ENCODE data around the gene NUP93. TPM values are rescaled to one million over a fixed set of nuclear protein-coding genes. Genes with fewer than 3 reads are reported as not detected.

The NUP93 gene
- total RNA-seq, 1 donor from 2014 or later, result 60.2 TPM

DNA sequence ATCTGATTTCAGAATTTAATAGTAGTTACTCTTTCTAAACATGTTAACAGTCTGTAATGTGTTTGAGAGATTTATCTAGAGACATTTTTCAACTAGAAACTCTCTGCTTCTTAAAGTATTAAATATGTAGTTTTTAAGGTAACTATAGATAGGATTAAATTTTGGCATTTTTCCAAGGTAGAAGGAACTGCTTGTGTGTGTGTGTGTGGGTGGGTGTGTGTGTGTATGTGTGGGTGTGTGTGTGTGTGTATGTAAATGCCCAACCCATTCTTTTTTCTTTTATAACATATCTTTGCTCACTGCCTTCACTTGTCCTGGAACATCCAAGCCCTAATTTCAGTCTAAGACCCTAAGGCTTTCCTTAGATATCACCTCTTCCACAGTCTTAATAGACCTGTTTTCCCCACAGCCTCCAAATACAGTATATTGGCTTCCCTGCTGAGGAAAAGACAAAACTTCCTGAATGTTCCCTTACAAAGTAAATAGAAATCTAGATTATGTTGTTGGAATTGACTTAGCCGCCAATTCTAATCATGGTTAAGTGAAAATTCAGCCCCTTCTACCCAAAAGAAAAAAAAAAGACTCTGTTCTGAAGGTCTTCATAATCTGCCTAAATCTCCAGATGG lies 33.5 kb downstream of the NUP93 start:
- no peak for DNase-seq (ENCODE audit: low read depth)
- Histone ChIP-seq H3K36me3 (ENCODE audit: control insufficient read depth, insufficient read depth, low read length) (no peaks in the 10 kb centered on the region), H3K27me3 (ENCODE audit: control insufficient read depth, insufficient read depth, low read length) (no peaks in the 10 kb centered on the region), H3K4me3 (ENCODE audit: low read depth, low read length) (no peak overlapping the region)
- TF ChIP-seq, protein P1, sequence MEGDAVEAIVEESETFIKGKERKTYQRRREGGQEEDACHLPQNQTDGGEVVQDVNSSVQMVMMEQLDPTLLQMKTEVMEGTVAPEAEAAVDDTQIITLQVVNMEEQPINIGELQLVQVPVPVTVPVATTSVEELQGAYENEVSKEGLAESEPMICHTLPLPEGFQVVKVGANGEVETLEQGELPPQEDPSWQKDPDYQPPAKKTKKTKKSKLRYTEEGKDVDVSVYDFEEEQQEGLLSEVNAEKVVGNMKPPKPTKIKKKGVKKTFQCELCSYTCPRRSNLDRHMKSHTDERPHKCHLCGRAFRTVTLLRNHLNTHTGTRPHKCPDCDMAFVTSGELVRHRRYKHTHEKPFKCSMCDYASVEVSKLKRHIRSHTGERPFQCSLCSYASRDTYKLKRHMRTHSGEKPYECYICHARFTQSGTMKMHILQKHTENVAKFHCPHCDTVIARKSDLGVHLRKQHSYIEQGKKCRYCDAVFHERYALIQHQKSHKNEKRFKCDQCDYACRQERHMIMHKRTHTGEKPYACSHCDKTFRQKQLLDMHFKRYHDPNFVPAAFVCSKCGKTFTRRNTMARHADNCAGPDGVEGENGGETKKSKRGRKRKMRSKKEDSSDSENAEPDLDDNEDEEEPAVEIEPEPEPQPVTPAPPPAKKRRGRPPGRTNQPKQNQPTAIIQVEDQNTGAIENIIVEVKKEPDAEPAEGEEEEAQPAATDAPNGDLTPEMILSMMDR (IDR thresholded peaks at IDR 0.05; ENCODE audit: insufficient read depth, low read length, poor library complexity, severe bottlenecking), result no peak

DNA sequence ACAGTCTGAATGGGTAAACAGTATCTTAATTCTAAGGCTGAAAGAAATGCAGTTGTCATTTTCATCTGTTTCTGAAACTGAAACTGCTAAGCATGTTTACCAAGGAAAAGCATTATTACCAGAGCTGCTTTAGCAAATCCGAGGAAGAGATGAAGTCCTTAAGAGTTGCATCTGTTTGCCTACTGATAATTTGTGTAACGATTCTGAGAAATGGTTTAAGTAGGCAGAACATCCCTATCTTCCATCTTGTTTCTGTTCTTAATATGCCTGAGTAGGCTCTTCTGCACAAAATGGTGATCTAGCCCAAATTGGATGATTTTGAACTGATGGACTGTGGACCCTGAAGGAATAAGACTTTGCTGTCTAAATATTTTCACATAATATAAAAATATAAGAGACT lies 34.9 kb downstream of the NUP93 start:
- TF ChIP-seq, protein P1 (IDR thresholded peaks at IDR 0.05; ENCODE audit: insufficient read depth, low read length, poor library complexity, severe bottlenecking), result no peak
- no peak for DNase-seq (ENCODE audit: low read depth)
- Histone ChIP-seq H3K27me3 (ENCODE audit: control insufficient read depth, insufficient read depth, low read length) (no peaks in the 10 kb centered on the region), H3K4me3 (ENCODE audit: low read depth, low read length) (no peak overlapping the region), H3K36me3 (ENCODE audit: control insufficient read depth, insufficient read depth, low read length) (no peaks in the 10 kb centered on the region)

DNA sequence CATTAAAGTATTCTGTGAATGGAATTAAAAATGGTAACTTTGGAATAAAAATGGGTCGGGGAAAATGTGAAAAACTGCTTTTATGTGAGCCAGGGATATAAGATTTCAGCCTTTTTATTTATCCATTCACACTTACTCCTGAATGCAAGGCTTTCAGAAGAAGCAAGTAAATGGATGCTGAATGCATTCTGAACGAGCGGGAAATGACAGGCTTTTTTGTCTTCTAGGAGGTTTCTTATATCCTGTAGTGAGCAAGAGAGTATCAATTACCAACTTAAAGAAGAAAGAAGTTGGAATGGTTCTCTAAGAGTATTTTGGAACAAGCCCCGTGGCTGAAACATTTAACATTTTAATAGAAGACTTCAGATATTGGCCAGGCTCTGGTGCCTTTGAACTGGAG lies 36.0 kb downstream of the NUP93 start:
- no peak for DNase-seq (ENCODE audit: low read depth)
- TF ChIP-seq, protein P1 (IDR thresholded peaks at IDR 0.05; ENCODE audit: insufficient read depth, low read length, poor library complexity, severe bottlenecking), result no peak
- Histone ChIP-seq H3K4me3 (ENCODE audit: low read depth, low read length) (no peak overlapping the region), H3K27me3 (ENCODE audit: control insufficient read depth, insufficient read depth, low read length) (no peaks in the 10 kb centered on the region), H3K36me3 (ENCODE audit: control insufficient read depth, insufficient read depth, low read length) (no peaks in the 10 kb centered on the region)

DNA sequence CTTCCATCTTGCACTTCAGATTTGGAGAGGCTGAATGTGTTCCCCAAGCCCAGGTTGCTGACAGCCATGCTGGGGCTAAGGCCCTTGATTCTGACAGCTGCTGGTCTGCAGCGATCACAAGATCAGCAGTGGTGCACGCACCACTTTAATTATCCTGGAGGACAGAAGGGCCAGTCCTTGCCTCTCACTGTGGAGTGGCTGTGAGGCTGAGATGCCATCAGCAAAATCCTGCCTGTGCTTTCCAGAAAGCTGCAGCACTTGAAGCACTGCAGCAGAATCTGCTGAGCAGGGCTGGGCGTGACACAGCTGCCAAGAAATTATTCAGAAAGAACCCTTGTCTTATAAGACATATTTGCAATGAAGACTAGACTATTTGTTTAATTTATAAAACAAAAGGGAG lies 37.1 kb downstream of the NUP93 start:
- Histone ChIP-seq H3K27me3 (ENCODE audit: control insufficient read depth, insufficient read depth, low read length) (no peaks in the 10 kb centered on the region), H3K4me3 (ENCODE audit: low read depth, low read length) (no peak overlapping the region), H3K36me3 (ENCODE audit: control insufficient read depth, insufficient read depth, low read length) (no peaks in the 10 kb centered on the region)
- TF ChIP-seq, protein P1 (IDR thresholded peaks at IDR 0.05; ENCODE audit: insufficient read depth, low read length, poor library complexity, severe bottlenecking), result no peak
- DNase-seq (ENCODE audit: low read depth), result no peak

DNA sequence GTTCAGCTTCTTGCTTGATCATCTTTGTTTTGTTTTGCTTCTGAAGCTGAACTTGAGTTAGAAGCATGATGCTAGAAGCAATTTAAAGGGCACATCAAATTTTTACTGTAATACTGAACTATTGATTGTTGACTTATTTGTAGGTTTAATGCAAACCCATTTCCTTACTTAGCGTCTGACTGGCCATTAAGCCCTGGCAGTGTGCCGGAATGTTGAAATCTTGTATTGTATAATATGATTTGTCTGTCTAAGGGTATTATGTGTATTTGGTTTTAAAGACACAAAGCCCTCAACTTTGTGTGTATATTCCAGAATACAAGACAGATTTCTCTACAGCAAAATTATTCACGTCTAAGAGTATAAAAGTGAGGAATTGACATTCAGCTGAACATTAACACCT lies 39.7 kb downstream of the NUP93 start:
- H3K27me3 ChIP-seq (ENCODE audit: control insufficient read depth, insufficient read depth, low read length), result no peaks in the 10 kb centered on the region
- TF ChIP-seq, protein P1 (IDR thresholded peaks at IDR 0.05; ENCODE audit: insufficient read depth, low read length, poor library complexity, severe bottlenecking), result no peak
- no peak for DNase-seq (ENCODE audit: low read depth)

More for the DNA sequence above, 39.7 kb downstream of the NUP93 start:
- Histone ChIP-seq H3K4me3 (ENCODE audit: low read depth, low read length) (no peak overlapping the region), H3K36me3 (ENCODE audit: control insufficient read depth, insufficient read depth, low read length) (no peaks in the 10 kb centered on the region)

Measured in kidney epithelial cell (primary cell).